IMR-90 (cell line): ENCODE measurements around the gene COL7A1.

Source experiments
- BHLHE40 ChIP-seq: fragments of 150-350 bp; IDR thresholded peaks from 2 replicates; pipeline ENCODE4 v1.6.1; 2016; ENCODE audit warnings: mild to moderate bottlenecking, low read depth, low read length
- POLR2A ChIP-seq: IDR thresholded peaks from 2 replicates; pipeline ENCODE4 v1.6.1; 2012; ENCODE audit warnings: mild to moderate bottlenecking, low read depth, low read length
- TF ChIP-seq, protein P1 (sequence below): conservative IDR thresholded peaks from 2 replicates; pipeline ENCODE4 v1.5.1; 2012; ENCODE audit warnings: mild to moderate bottlenecking, low read depth, low read length, improper control_type of control experiment

- TF ChIP-seq, protein P1, sequence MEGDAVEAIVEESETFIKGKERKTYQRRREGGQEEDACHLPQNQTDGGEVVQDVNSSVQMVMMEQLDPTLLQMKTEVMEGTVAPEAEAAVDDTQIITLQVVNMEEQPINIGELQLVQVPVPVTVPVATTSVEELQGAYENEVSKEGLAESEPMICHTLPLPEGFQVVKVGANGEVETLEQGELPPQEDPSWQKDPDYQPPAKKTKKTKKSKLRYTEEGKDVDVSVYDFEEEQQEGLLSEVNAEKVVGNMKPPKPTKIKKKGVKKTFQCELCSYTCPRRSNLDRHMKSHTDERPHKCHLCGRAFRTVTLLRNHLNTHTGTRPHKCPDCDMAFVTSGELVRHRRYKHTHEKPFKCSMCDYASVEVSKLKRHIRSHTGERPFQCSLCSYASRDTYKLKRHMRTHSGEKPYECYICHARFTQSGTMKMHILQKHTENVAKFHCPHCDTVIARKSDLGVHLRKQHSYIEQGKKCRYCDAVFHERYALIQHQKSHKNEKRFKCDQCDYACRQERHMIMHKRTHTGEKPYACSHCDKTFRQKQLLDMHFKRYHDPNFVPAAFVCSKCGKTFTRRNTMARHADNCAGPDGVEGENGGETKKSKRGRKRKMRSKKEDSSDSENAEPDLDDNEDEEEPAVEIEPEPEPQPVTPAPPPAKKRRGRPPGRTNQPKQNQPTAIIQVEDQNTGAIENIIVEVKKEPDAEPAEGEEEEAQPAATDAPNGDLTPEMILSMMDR: no peak
- TF ChIP-seq BHLHE40: no peak
- no peak for TF ChIP-seq POLR2A
These were observed 28.9 kb upstream of the COL7A1 start for GRCh38 chr3:48623851-48624547.
